ENCODE data around the gene GAR1.
"Not testable (repeated sequence)": the region's sequence is repeated elsewhere in the genome, so short reads cannot be mapped to it uniquely, and the experiment has no call there.

GAR1 gene

DNA sequence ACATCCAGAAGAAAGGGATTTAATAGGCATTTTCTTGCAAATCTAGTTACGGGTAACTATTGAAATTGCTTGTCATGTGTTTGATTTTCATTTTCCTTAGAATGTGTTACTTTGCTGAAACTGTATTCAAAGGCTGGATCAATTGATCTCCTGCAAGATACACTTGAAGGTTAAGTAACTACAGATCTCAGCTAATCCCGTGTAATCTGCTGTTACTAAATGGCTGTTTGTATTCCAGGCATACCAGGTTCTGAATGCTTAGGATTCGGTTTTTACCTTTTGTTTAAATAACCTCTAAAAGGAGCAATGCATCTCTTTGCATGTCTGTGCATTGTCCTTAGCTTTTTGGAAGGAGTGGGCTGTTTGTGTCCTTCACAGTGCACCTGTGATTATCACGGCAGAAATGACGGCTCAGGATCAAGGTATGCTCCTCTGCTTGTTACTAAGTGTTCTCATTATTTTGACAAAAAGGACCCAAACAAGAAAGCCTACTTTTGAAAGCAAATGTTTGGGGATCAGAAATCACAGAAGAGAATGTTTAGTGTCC, 32.4 kb downstream of the GAR1 start, which contains the start of gene LRIT3:
Gene LRIT3, plus strand, starts transcription at position 212 of the 547 bp plus-strand sequence. Its CDS starts 95 bp downstream, at position 307.
- DNase-seq, result no peak

DNA sequence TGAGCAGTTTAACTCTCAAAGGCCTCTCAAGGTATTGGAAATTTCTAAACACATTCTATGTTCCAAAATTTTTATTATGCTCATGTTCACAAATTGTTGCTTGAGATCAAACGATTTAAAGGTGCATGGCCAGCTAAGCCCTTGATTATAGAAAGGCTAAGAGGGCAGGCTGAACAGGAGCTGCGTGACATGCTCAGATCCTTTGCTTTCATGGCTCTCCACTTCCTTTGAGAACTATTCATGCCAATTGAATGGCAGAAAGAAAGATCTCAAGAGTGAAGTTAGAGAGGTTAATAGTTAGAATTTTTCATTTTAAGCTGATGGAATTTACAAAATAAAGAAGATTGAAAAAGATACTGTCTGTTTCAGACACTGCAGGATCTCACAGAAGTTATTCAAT, 32.9 kb downstream of the GAR1 start:
- DNase-seq, result no peak

DNA sequence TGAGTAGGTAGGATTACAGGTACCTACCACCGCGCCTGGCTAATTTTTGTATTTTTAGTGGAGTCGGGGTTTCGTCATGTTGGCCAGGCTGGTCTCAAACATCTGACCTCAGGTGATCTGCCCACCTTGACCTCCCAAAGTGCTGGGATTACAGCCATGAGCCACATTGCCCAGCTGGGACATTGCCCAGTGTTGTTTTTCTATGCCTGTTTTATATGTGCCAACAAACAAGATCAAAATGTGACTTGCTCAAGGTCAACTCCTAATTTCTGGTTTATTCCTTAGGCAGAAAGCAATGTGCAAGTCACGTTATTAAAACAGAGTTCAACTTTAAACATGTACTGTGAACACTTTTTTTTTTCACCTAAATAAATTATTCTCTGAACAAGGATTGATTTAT, 35.0 kb downstream of the GAR1 start:
- no peak for DNase-seq

DNA sequence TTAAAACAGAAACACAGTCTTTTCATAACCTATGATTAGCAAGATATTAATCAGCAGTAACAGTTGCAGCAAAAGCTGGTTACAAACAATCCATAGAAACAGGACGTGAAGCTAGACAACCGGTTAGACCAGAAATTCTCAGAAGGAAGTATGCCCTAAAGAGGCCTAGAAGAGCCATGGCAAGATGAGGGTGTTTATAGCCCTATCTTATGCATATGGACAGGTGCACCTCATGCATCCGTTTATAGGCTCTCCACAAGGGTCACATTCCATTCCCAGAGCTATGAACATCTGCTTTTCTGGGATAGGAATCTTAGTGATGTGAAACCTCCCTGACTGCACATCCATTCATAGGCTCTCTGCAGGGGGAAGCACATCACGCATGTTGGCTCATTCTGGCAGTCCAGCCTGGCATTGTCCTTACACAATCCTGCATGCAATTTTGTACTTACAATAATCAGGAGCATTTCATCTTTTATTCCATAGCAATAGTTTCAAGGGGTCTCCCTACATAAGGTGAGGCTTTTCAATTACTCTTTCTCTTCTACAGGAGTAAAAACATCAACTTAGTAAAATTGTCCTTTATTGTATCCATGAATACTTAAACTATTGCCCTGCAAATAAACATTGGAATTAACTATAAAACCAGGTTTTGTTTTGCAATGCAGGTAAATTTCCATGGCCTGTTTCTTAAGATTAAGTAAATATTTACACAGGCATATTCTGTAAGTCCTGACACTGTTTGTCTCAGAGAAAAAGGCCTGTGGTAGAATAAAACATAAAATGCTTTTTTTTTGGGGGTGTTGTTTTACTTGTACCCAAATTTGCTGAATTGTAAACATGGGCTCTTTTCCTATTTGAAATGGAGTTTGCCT, 44.1 kb downstream of the GAR1 start:
- DNase-seq, result not testable (repeated sequence)

DNA sequence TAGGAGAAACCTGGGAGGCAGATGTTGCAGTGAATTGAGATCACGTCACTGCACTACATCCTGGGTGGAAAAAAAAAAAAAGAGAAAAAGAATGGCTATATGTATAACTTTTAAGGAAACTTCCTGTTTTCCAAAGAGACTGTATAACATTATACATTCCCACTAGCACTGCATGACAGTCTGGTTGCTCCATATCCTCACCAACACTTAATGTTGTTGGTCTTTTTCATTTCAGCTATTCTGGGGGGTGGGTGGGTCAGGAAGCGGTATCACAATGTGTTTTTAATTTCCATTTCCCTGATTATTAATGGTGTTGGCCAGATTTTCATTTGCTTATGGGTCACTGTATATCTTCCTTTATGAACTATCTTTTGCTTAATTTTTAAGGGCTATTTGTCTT, 45.7 kb downstream of the GAR1 start:
- DNase-seq, result no peak

DNA sequence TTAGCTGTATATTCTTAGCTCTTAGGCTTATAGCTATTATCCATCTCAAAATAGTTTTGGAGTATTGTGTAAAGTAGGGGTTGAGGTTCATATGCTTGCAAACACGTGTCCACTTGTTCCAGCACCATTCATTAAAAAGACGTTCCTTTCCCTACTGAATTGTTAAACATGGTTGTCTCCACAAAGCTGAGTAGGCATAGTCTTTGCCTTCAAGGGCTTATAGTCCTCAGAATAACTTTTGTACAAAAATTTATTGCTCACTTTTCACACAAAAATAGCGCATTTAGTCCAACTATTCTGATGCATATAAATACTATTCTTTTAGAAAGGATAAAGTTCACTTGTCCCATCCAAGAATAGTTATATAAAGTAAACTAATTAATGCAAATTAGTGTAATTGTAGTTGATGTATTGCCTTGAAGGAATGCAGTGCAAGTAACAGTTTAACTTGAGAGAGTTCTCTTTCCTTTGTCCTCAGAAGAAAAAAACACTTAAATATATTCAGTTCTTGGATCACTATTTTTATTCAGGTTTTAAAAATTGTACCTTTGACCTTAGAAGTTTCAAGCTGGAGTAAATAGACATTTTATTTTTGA, 46.5 kb downstream of the GAR1 start:
- no peak for DNase-seq

DNA sequence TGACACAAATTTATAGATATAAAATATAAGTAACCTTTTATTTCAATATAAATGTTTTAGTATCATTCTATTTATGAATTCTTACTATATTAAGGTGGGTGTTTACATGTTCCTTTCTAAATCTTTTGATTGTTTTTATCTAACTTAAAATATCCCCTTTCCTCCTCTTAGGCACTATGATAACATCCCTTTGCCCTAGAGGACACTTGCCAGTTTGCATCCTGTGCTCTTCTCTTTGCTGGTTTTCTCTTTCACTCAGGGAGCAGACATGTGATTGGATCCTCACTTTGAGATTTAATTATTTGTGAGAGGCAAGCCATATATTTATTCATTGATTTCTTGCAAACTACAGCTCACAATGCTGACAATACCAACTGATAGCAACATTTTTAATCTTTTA, 48.6 kb downstream of the GAR1 start:
- no peak for DNase-seq

DNA sequence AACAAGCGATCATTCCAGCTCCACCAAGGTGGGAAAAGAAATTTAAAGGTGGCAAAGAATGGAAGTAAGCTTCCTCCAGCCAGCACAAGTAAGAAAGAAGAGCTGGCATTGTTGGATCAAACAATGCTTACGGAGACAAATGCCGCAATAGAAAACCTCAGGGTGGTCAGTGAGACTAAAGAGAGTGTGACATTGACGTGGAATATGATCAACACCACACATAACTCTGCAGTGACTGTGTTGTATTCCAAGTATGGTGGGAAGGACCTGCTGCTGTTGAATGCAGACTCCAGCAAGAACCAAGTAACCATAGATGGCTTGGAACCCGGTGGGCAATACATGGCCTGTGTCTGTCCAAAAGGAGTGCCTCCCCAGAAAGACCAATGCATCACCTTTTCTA, 54.5 kb downstream of the GAR1 start:
- no peak for DNase-seq

DNA sequence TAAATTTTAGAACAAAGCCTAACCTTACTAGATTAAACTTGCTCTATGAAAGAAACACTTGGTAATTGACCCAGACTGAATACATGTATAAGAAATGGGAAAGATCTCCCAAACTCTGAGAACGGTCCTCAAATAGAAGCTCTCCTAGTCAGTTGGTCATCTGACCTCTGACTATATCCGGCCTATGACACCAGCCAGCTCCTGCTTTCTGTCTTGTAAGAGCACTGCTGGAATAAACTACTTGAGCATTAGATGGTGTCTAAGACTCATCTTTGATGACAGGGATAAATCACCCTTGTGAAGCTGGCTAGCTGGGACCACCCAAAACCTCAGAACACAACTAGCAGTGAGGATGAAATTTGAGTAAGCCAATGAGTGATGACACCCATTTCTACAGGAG, 56.5 kb downstream of the GAR1 start:
- DNase-seq, result no peak

DNA sequence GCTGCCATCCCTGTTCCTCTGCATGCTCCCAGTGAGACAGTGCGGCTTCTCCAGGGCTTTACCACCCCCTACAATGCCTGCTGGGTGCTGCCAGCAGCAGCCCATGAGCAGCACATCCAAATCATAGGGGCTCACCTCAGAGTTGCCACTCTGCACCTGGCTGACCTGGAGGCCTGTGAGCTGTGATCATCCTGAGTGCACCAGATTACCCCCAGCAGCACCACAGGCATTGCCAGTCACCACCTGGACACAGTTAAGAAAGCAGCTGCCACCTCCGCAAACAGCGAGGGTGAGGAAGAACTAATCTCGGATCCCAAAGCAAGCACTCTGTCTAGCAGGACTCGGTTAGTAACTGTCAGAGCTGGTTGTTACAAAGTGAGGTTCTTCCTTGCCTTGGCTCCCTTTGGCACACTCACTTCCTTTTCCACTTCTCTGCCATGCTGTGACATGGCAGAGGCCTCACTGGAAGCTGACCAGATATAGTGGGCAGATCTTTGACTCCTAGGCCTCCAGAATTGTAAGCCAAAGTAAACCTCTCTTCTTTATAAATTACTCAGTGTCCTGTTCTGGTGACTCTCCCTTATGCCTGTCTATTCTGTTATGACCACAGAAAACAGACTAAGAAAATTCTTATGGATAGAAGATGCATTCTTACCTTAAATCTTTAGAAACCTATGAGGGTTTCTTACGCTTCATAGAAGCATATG, 57.5 kb downstream of the GAR1 start:
- no peak for DNase-seq

DNA sequence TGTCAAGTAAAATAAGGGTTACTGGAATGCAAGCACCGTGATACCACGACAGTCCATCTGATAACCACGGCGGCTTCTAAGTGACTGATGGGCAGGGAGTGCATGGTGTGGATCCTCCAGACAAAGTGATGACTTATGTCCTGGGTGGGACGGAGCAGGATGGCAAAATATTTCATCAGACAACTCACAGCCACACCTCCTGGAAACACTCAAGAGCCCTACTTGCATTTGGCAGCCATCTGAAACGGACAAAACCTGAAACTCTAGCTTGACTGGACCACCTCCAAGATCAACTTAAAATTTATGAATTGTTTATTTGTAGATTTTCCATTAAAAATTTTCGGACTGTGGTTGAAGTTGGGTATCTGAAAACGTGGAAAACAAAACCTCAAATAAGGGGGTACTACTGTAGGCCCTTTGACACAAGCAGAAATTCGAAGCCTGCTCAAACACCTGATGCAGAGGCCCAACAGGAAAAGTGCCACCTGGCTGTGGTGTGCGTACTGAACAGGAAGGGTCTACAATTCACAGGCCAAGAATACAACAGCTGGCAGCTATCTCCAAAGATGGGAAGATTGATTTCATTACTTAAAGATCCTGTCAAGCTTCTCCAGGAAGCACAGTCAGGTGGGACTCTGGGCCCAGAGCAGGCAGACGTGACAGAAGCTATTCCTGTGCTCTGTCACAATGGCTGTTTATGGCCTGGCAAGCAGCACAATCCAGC, 58.4 kb downstream of the GAR1 start:
- DNase-seq, result no peak

Measured in kidney glomerular epithelial cell (primary cell).